Right ventricle myocardium inferior (tissue), 1 donor: ENCODE results near the gene PEX11G. TPM values are rescaled to one million over a fixed set of nuclear protein-coding genes. Genes with fewer than 3 reads are reported as not detected.
"Not testable (repeated sequence)": the region's sequence is repeated elsewhere in the genome, so short reads cannot be mapped to it uniquely, and the experiment has no call there.

Experiments
- ATAC-seq: fragments of 200-7000 bp; cut with Tn5 transposase; one replicate; pipeline ENCODE4 v1.9.1; 2020; ENCODE audit warnings: mild to moderate bottlenecking, moderate library complexity
- DNase-seq: peaks from one replicate; pipeline ENCODE4 v3.0.0; 2021; ENCODE audit errors: missing footprints
- intact Hi-C: fragments of 100-400 bp; cut with DNase I; formaldehyde crosslinking; loops from one replicate; pipeline ENCODE4 v1.11.0; 2022
- total RNA-seq: library from RNA; stranded (reverse); fragmentation: NEBNext Ultra II Directional; extraction: Animal tissue kit (Norgen Biotek cat#: 25700); gene quantifications from one replicate; pipeline ENCODE4 v1.2.1, GENCODE V29; 2021
- donor health status: DM: no; HTN: yes; CAD: no; lungs with severe emphysema.

The PEX11G gene
- total RNA-seq, 1 donor from 2014 or later: 1.2 TPM

GRCh38 chr19:7450243-7451223, 38.3 kb downstream of the PEX11G start:
- DNase-seq (no peak), ATAC-seq (no peak)
- intact Hi-C loops: no loop called here

GRCh38 chr19:7449391-7450070, 39.3 kb downstream of the PEX11G start:
- DNase-seq, intact Hi-C loops, ATAC-seq: not testable (repeated sequence)

DNA sequence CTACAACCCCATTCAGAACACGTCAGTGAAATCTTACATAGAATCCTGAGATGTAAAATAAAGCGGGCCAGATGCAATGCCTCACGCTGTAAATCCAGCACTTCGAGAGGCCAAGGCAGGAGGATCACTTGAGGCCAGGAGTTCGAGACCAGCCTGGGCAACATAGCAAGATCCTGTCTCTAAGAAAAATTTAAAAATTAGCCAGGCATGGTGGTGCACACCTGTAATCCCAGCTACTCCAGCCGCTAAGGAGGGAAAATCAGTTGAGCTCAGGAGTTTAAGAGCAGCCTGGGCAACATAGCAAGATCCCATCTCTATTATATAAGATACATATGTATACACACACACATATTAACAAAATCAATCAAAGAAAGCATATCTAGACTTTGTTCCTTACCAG, 41.2 kb downstream of the PEX11G start:
- intact Hi-C loops: no loop called here
- DNase-seq (no peak), ATAC-seq (no peak)

DNA sequence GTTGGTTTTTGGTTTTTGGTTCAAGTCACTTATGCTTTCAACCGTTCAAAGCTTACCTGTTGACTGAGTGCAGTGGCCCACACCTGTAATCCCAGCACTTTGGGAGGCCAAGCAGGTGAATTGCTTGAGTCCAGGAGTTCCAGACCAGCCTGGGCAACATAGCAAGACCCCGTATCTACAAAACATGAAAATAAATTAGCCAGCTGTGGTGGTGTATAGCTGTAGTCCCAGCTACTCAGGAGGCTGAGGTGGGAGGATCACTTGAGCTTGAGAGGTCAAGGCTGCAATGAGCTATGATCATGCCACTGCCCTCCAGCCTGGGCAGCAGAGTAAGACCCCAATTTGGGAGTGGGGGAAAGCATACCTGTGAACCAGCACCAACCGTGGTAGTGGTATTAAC, 43.7 kb downstream of the PEX11G start:
- intact Hi-C loops: no loop called here
- ATAC-seq: no peak
- DNase-seq: no peak

GRCh38 chr19:7444042-7444441, 44.8 kb downstream of the PEX11G start:
- DNase-seq (no peak), ATAC-seq (no peak)
- intact Hi-C loops: no loop called here

- DNase-seq: no peak
- intact Hi-C loops: no loop called here
- no peak for ATAC-seq
Observed at GRCh38 chr19:7442423-7442822, 46.4 kb downstream of the PEX11G start.

GRCh38 chr19:7441468-7442146, 47.2 kb downstream of the PEX11G start:
- ATAC-seq: no peak
- DNase-seq: no peak
- intact Hi-C loops: no loop called here

- DNase-seq: no peak
- ATAC-seq: no peak
- intact Hi-C loops: no loop called here
Observed at GRCh38 chr19:7440188-7440975, 48.5 kb downstream of the PEX11G start.

DNA sequence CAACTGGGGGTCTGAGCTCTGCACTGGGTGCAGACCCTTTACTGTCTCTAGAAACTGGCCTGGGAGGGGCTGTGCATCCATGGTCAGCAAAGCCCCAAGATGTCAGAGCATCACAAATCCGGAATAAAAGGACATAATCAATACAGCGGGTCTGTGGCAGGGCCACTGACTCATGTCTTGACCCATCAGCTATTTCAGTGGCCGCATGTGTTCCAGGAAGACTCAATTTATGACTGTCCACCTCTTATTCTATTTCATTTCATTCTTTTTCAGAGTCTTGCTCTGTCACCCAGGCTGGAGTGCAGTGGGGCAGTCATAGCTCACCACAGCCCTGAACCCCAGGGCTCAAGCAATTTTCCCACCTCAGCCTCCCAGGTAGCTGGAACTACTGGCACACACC, 53.2 kb downstream of the PEX11G start:
- no peak for DNase-seq
- intact Hi-C loops: no loop called here
- no peak for ATAC-seq

DNA sequence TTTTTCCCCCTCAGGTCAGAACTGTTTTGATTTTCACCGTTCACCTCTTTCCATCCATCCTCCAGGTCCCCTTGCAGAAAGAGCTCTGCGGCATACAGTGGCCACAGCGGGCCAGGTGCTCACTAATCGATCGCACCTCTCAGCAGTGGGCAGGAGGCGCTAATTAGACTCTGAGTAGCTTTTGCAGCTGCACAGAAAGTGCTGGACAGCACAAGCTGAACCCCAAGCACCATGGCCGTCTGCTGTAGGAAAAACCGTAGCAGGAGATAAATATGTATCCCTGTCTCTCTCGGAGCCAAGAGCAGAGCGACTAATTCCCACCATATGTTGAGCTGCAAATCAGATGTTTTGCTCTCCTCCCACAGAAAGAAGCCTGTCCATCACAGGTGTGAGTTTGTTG, 54.4 kb downstream of the PEX11G start:
- ATAC-seq (no peak), DNase-seq (no peak)
- intact Hi-C loops: no loop called here

DNA sequence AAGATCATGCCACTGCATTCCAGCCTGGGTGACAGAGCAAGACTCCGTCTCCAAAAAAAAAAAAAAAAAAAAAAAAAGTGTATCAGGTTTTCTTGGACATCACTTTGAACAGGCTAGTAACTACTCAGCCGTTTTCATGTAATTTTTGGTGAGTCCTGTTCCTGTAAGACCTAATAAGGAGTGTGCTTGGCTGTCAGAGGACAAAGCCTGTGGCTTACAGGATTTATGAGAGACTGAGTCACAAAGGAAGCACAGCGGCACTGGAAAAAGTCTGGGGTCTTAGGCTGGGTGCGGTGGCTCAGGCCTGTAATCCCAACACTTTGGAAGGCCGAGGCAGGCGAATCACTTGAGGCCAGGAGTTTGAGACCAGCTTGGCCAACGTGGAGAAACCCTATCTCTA, 55.4 kb downstream of the PEX11G start:
- intact Hi-C loops, DNase-seq, ATAC-seq: not testable (repeated sequence)

GRCh38 chr19:7429638-7430282, 59.1 kb downstream of the PEX11G start:
- ATAC-seq (no peak), DNase-seq (no peak)
- intact Hi-C loops: no loop called here

GRCh38 chr19:7428651-7429113, 60.2 kb downstream of the PEX11G start:
- intact Hi-C loops: no loop called here
- no peak for ATAC-seq

GRCh38 chr19:7427944-7428343, 60.9 kb downstream of the PEX11G start:
- DNase-seq (no peak), ATAC-seq (no peak)
- intact Hi-C loops: no loop called here

More at GRCh38 chr19:7428651-7429113, 60.2 kb downstream of the PEX11G start:
- DNase-seq: no peak

DNA sequence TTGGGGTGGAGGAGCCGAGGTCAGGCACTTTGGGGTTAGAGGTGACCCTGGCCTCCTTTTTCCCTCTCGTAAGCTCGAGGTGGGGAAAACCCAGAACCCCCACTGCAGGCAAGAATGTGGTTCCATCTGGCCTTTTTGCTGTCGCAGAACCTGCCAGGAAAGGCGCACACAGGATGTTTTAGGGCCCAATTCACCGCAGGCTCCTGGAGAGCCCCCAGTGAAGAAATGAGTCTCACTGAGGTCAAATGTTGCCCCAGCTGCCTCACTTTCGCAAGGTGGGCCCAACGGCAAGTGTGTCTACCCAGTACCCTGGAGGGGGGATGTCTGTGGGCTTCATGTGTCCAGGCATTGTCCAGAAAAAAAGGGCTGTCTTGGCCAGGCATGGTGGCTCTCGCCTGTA, 61.8 kb downstream of the PEX11G start:
- DNase-seq: no peak
- ATAC-seq: no peak
- intact Hi-C loops: no loop called here
